ENCODE results near the gene SENP2. TPM values are rescaled to one million over a fixed set of nuclear protein-coding genes. Genes with fewer than 3 reads are reported as not detected.

Gene SENP2
- total and polyA plus RNA-seq, 10 of the 15 experiments (the other 5 are each of a cell fraction or from before 2014, with no cell fraction given) = 9.0 to 42.7 (median 25.1) TPM

DNA sequence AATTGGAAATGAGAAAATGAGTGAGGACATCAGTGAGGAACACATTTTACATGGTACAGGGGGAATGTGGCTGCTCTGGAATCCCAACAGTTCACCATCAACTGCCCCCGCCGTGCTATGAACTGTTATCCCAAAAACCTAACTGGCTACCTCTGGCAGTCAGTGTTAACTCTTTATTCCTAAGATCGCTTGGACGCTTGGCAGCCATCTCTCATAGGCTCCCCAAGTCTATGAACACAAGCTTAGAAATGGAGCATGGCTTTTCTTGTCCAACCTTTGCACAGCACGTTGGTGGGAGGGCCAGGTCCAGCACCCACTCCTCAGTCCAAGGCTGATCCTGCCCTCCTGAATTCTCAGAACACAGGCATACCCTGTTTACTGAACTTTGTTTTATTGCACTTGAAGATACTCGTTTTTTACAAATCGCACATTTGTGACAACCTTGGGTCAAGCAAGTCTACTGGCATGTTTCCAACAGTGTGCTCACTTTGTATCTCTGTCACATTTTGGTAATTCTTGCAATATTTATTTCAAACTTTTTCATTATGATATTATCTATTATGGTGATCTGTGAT lies 53.6 kb downstream of the SENP2 start:
- no peak for ATAC-seq
- TF ChIP-seq EGR1 (IDR thresholded peaks at IDR 0.05; ENCODE audit: borderline replicate concordance in 1 of 2, low read depth in 2 of 2, low read length in 2 of 2) (no peak), ZNF274 (IDR thresholded peaks at IDR 0.05; ENCODE audit: insufficient read depth, insufficient read length) (no peak), SIX5 (IDR thresholded peaks at IDR 0.05; ENCODE audit: low read depth, low read length, severe bottlenecking) (no peak), ASH2L (IDR thresholded peaks at IDR 0.05; ENCODE audit: borderline replicate concordance, low read depth) (no peak), TAF1 (IDR thresholded peaks at IDR 0.05; ENCODE audit: borderline replicate concordance, low read depth, low read length) (no peak)
- intact Hi-C loops (cut with micrococcal nuclease; ENCODE audit: unreplicated experiment) (no loop called here), in situ Hi-C loops (cut with MboI) (no loop called here)
- ChIA-PET RAD21 (ENCODE audit: unreplicated experiment) (no interaction called here), POLR2A (no interaction called here), CTCF (interaction anchor here (1.3 kb wide), 1 partner anchor 38 kb away, joined by 4 read pairs; no protein-coding TSS in a partner anchor), SMC1A (ENCODE audit: uncharacterized antibody, unreplicated experiment) (no interaction called here)
- Histone ChIP-seq H3K9ac (ENCODE audit: control insufficient read depth, insufficient read depth, low read length) (no peak overlapping the region), H3K79me2 (ENCODE audit: control insufficient read depth, insufficient read depth, low read length) (no peaks in the 10 kb centered on the region), H3K9me3 (replicated peaks; ENCODE audit: control insufficient read depth, insufficient read depth, low read length) (no peaks in the 10 kb centered on the region), H3K4me2 (ENCODE audit: control insufficient read depth, insufficient read depth) (no peak overlapping the region), H3K4me3 (no peak overlapping the region), H3K4me1 (ENCODE audit: control insufficient read depth, insufficient read depth, low read length) (no peaks in the 10 kb centered on the region), H2AFZ (ENCODE audit: control insufficient read depth, low read depth, low read length) (no peak overlapping the region), H3K27ac (ENCODE audit: control insufficient read depth, insufficient read depth) (no peak overlapping the region), H4K20me1 (ENCODE audit: control insufficient read depth, insufficient read depth) (no peaks in the 10 kb centered on the region), H3K36me3 (ENCODE audit: control insufficient read depth in 2 of 2, insufficient read depth in 2 of 2, low read length in 1 of 2) (no peaks in the 10 kb centered on the region), H3K27me3 (replicated peaks in 1 of 2; ENCODE audit: control insufficient read depth in 2 of 2, insufficient read depth in 2 of 2, low read length in 1 of 2) (no peaks in the 10 kb centered on the region)
- WGBS (ENCODE audit: insufficient coverage, insufficient replicate concordance, low lambda C conversion rate, missing lambda C conversion rate) = 70% methylated on average over 7 of the region's 7 CpGs
- no peak for DNase-seq (ENCODE audit: low read depth, low spot score)
- FAIRE-seq = no peak
- BruUV-seq (replicated peaks) = no TSS peak

DNA sequence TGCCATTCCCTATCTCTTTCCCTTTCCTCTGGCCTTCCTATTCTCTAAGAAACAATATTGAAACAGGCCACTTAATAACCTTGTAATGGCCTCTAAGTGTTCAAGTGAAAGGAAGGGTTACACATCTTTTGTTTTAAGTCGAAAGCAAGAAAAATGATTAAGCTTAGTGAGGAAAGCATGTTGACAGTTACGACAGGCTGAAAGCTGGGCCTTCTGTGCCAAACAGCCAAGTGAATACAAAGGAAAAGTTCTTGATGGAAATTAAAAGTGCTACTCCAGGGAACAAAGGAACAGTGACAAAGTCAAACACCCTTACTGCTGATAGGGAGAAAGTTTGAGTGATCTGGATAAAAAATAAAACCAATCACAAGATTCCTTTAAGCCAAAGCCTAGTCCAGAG lies 54.2 kb downstream of the SENP2 start:
- SMC1A ChIA-PET (ENCODE audit: uncharacterized antibody, unreplicated experiment) = no interaction called here
- DNase-seq (ENCODE audit: low read depth, low spot score) (no peak), FAIRE-seq (no peak), ATAC-seq (no peak)
- Histone ChIP-seq H3K36me3 (ENCODE audit: control insufficient read depth in 2 of 2, insufficient read depth in 2 of 2, low read length in 1 of 2) (no peaks in the 10 kb centered on the region), H3K4me1 (ENCODE audit: control insufficient read depth, insufficient read depth, low read length) (no peaks in the 10 kb centered on the region), H2AFZ (ENCODE audit: control insufficient read depth, low read depth, low read length) (no peak overlapping the region), H3K9me3 (replicated peaks; ENCODE audit: control insufficient read depth, insufficient read depth, low read length) (no peaks in the 10 kb centered on the region), H3K4me3 (no peak overlapping the region), H3K27me3 (replicated peaks in 1 of 2; ENCODE audit: control insufficient read depth in 2 of 2, insufficient read depth in 2 of 2, low read length in 1 of 2) (no peaks in the 10 kb centered on the region), H4K20me1 (ENCODE audit: control insufficient read depth, insufficient read depth) (no peaks in the 10 kb centered on the region), H3K9ac (ENCODE audit: control insufficient read depth, insufficient read depth, low read length) (no peak overlapping the region), H3K27ac (ENCODE audit: control insufficient read depth, insufficient read depth) (no peak overlapping the region), H3K79me2 (ENCODE audit: control insufficient read depth, insufficient read depth, low read length) (no peaks in the 10 kb centered on the region), H3K4me2 (ENCODE audit: control insufficient read depth, insufficient read depth) (no peak overlapping the region)
- CTCF ChIA-PET = interaction anchor here (1.3 kb wide), 1 partner anchor 37 kb away, joined by 4 read pairs; no protein-coding TSS in a partner anchor
- BruUV-seq (replicated peaks) = no TSS peak
- WGBS (ENCODE audit: insufficient coverage, insufficient replicate concordance, low lambda C conversion rate, missing lambda C conversion rate) = 76% methylated on average over 2 of the region's 2 CpGs
- in situ Hi-C loops (cut with MboI) (no loop called here), intact Hi-C loops (cut with micrococcal nuclease; ENCODE audit: unreplicated experiment) (no loop called here)
- POLR2A ChIA-PET = no interaction called here
- TF ChIP-seq ZBED1 (IDR thresholded peaks at IDR 0.05; ENCODE audit: borderline replicate concordance) (no peak), MYB (IDR thresholded peaks at IDR 0.05; ENCODE audit: borderline replicate concordance, low read depth, low read length) (no peak), HDGF (IDR thresholded peaks at IDR 0.05) (no peak), CHD4 (IDR thresholded peaks at IDR 0.05) (no peak), CEBPB (IDR thresholded peaks at IDR 0.05; ENCODE audit: borderline replicate concordance in 1 of 2, low read depth in 2 of 2, low read length in 2 of 2) (no peak), ASH2L (IDR thresholded peaks at IDR 0.05; ENCODE audit: borderline replicate concordance, low read depth) (no peak)
- TF ChIP-seq, protein P1, sequence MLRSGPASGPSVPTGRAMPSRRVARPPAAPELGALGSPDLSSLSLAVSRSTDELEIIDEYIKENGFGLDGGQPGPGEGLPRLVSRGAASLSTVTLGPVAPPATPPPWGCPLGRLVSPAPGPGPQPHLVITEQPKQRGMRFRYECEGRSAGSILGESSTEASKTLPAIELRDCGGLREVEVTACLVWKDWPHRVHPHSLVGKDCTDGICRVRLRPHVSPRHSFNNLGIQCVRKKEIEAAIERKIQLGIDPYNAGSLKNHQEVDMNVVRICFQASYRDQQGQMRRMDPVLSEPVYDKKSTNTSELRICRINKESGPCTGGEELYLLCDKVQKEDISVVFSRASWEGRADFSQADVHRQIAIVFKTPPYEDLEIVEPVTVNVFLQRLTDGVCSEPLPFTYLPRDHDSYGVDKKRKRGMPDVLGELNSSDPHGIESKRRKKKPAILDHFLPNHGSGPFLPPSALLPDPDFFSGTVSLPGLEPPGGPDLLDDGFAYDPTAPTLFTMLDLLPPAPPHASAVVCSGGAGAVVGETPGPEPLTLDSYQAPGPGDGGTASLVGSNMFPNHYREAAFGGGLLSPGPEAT (IDR thresholded peaks at IDR 0.05; ENCODE audit: low read depth) = no peak
- RAD21 ChIA-PET (ENCODE audit: unreplicated experiment) = no interaction called here

All from GM12878 (cell line).